Myometrial cell (primary cell): Measurements from ENCODE around the gene DTWD1. TPM values are rescaled to one million over a fixed set of nuclear protein-coding genes. Genes with fewer than 3 reads are reported as not detected.

ENCODE experiments used
- total RNA-seq: library from RNA; depleted of rRNA; stranded (reverse); fragments of >200 nt; gene quantifications from 2 replicates; pipeline ENCODE4 v1.2.3, GENCODE V29; 2015

The DTWD1 gene, protein sequence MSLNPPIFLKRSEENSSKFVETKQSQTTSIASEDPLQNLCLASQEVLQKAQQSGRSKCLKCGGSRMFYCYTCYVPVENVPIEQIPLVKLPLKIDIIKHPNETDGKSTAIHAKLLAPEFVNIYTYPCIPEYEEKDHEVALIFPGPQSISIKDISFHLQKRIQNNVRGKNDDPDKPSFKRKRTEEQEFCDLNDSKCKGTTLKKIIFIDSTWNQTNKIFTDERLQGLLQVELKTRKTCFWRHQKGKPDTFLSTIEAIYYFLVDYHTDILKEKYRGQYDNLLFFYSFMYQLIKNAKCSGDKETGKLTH
- 17.0 and 26.9 TPM in 2 replicates for total RNA-seq

DNA sequence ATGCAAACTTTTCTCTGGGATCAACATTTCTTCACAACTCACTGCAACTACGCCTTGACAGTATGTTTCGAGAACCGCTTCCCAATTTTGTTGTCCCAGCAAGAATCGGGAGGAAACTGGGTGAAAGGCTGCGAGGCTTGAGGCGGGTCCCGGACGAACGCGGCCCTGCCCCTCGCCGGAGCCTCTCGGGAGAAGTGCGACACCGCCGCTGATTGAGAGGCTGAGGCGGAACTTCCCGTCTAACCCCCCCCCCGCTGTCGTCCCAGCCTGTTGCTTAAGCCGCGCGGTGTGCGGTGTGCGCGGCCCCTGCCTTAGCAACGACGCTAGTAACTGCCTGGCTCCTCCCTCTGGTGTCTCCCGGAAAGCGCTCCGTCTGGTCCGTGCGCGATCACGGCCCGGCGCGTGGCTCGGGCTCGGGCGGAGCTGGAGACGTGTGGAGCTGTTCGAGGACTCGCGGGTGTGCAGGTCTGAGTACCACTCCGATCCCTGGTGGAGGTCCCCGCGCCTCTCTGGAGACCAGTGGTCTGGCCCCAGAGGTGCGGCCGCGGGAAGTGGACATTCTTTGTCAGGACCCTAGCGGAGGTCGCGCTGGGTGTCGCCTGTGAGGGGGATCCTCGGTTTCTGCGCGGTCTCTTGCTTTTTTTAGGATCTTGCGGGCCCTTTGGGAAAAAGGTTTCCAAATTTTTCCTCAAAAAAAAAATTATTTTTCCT is at the start of gene DTWD1, which contains the start of gene FAM227B:
Gene DTWD1 (plus strand): TSS at position 391 of the 711 bp plus-strand sequence. CDS start 4,120 bp downstream, outside the sequence.
Gene FAM227B (minus strand): TSS at position 161 of the 711 bp plus-strand sequence. CDS start 5,647 bp downstream, outside the sequence.

Other genes starting within 250 kb of the DTWD1 start
- 69.2 and 92.2 TPM in 2 replicates for gene FGF7, start 197.8 kb upstream of the DTWD1 start, total RNA-seq
- gene FAM227B, start 230 bp upstream of the DTWD1 start, total RNA-seq, result 1.8 and 2.9 TPM in 2 replicates